Activated CD4-positive, alpha-beta T cell treated with anti-CD3 and anti-CD28 coated beads, Interleukin-2, amount 50 U/mL, for 24 hours (primary cell): ENCODE results near the gene SHF.

Experiments used
- DNase-seq, 2 donors: peaks; one replicate each; pipeline ENCODE4 v3.0.0-alpha.2; 2020; ENCODE audit warnings: low read depth in 1 of 2, low spot score in 1 of 2

SHF gene

DNA sequence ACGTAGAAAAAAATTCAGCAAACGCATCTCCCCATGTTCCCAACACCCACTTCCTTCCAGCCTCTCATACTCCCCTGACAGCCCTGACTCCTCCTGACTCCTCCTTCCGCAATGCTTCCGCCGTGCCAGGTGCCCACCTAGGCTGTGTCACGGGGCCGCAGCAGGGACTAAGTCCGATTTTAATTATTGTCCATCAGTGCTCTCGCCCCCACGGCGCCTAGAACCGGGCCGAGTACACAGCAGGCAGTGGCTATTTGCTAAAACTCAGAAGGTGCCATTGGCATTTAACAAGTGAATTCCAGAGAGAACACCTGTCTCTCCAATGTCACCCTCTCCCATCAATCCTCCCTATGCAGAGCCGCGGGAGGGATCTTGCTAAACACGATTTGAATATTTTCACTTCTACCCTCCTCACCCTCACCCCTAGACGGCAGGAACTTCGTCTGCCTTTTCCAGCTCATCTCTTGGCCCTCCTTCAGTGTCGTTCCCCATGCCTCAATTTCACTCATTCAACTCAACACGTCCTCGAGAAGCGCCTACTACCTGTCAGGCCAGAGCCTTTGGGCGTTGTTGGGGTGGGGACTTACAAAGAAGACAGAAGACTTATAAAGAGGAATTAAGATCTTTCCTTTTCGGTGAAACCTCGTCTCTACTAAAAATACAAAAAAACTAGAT, 11.5 kb upstream of the SHF start:
- DNase-seq: no peak

DNA sequence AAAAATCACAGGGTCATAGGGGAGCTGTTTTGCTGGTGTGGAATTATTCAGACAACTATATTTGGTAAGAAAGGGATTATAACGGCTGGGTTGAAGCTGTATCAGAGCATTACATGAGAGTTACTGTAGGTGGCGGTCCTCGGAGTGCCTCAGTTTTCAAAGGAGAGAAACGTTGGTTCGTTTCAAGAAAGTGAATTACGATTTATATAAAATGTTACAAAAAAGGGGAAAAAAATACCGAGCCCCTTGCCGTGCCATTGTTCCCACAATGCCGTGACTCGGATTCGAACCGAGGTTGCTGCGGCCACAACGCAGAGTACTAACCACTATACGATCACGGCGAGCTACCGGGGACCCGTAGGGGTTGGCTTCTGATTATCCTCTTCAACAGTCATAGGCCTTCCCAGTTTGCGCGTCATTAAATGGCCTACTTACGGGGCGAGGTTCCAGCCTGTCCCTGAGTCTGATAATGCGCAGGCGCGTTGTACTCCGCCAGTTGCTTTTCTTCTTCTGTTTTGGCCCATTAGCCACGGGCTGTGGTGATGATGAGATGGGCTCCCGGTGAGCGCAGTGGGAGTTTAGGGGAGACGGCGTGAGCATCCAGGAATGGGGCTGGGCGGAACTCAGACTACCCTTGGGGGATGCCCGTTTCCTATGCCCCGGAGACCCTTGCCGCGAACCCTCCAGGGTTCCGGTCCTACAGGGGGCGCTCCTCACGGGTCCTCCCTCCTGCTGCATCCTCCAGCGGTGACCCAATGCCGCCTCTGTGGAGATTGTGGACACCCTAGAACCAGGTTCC, 10.8 kb upstream of the SHF start:
- DNase-seq: peak; percentile 93 to 97

DNA sequence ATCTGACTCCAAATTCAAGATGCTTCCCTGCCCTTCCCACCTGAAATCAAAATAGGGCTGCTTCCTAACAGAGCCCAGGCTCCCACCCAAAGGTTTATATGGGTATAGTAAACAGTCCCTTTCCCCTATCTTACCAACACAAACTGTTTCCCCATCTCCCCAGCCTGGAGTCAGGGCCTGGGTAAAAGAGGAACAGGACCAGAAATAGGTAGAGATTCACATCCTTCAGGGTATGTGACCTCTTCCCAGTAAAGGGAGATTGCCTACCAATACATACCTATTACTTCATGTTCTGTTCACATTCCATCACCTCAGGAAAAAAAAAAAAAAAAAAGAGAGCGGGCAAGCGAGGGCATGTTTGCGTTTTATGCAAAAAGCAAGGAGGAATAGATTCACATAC, 9.7 kb upstream of the SHF start:
- DNase-seq: no peak

DNA sequence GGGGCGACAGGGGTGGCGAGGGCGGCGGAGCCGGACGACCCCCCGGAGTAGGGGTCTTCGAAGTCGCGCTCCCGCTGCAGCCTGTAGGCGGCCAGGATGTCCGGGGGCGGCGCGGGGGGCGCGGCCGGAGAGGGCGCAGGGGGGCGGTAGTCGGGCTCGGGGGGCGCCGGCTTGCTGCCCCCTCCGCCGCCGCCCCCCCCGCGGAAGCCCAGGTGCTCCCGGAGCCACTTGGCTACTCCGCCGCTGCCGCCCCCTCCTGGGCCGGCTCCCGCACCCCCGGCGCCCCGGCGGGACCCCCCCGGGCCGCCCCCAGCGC, 230 bp downstream of the SHF start:
- DNase-seq: no peak

DNA sequence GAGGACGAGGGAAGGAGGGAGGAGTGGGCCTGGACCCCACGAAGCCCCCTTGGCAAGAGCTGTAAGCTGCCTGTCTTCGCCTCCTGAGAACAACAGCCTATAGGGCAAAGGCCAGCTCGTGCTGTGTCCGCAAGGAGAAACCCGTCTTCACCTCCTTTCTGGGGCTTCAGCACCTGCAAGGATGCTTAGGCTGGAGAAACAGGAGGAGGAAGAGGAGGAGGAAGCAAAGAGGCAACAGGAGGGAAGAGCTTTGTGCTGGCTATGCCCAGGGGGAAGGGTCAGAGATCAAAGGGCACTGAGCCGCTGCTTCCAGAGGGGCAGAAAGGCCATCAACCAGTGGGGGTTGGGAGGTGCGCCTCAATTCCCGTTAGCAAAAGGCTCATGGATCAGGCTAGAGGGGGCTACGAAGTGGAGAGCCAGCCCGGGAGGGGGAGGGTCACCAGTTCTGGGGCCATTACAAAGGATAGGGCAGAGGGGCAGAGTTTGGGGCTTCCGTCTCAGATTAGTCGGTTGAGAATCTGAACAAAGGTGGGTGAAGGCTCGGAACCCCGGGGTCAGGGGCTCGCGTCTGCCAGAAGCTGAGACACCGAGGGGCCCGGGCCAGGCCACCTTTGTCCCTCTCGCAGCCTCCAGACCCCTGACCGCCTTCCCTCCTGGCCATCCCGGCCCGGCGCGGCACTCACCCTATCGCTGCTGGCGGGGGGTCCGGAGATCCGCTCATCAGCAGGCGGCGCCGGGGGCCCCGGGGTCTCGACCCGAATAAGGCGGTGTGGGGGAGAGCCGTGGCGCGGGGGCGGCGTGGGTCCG, 792 bp downstream of the SHF start:
- DNase-seq: no peak

DNA sequence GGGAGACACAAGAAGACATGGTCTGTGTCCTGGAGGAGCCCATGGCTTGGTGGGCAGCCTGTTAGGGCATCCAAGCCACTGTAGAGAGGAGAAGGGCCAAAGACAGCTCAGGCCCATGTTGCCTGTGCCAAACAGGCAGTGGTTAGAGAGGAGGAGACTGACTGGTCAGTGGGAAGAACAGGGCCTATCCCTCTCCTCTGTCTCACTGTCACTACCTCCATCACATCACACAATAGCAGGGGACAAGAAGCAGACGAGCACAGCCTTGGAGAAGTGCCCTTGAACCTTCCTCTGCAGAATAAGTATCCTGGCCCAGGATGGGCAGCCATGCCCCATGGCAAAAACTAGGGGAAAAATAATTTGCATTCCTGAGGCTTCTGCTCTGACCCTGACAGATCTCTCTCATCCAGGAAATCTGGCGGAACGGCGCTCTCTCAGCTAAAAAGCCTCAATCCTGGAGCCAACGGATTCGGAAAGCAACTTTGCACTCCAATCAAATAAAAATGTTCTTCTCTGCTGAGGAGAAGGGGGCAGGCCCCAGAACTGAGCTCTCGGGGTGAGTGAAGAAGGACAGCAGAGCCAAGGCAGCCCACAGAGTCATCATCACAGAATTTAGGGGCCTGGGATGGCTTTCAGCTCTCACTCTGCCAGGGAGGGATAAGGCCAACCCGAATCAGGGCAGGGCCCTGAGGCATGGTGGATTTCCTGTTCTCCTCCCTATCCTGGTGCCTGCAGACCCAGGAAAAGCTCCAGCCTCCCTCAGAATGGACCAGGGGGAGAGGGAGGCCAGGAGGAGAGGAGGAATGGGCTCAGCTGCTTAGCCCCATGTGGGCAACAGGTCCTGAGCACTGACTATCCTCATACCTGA, 1.6 kb downstream of the SHF start:
- DNase-seq: no peak

DNA sequence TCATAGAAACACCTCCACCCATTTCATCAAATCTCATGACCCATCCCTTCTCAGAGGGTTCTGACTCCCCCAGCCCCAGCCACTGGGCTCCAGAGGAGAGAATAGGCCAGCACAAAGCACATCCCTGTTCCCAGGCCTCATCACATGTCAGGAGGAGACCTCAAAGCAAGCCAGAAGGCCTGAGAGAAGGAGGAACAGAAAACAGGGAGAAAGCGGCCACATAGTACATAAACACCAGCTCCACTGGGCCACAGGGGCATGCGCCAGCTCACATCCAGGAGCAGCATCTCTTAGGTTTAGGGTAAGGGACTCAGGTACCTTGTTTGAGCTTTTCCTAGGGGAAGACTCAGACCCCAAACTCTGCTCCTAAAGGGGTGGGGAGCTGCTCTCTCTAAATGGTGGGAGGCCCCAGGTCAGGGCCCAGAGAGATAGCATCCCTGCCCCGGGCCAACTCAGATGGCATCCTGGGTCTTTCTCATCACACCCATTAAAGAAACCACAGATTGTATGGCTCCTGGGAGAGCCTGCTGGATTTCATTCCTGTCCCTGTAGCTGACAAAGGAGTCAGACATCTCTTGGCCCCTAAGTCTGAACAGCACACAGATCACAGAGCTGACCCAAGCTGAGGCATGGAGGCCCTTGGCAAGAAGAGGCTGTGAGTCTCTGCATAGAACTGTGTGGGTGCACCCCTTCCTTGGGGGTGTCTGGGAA, 2.5 kb downstream of the SHF start:
- no peak for DNase-seq

DNA sequence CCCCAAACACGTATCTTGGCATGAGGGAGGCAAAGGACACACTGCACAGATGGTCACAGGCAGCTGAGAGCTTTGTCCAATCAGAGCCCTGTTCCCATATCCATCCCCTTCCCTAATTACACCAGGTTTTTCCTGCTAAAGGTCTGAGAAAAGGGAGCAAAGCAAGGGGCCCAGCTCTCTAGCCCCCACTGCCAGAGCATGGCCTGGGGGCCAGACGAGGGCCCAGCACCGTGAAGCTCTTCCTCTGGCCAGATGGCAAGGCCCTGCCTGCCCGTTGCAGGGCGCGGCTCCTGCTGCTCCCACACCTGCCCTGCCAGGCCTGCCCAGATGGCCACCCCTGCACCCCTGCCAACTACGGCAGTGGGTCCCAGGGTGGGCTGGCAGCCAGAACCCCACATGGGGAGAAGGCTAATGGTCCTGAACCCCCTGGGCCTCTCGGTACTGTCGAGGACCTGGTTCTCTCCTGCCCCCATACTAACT, 3.2 kb downstream of the SHF start:
- no peak for DNase-seq

DNA sequence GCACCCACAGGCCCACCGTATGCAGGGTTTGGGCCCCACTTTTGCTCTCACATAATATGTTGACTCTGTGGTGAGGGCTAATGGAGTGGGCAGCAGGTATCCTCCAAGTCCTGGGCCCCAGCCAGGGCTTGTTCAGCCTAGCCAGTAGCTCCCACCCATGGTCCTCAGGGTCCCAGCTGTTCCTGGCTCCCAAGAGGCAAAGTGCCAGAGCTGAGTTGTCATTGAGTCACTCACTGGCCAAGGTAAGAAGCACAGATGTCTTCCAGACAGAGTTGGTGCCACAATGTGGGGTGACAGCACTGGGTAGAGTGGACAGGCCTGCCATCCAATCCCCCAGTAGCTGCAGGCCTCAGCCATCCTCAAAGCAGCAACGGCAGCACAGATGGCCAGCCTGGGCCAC, 4.3 kb downstream of the SHF start:
- DNase-seq: no peak

DNA sequence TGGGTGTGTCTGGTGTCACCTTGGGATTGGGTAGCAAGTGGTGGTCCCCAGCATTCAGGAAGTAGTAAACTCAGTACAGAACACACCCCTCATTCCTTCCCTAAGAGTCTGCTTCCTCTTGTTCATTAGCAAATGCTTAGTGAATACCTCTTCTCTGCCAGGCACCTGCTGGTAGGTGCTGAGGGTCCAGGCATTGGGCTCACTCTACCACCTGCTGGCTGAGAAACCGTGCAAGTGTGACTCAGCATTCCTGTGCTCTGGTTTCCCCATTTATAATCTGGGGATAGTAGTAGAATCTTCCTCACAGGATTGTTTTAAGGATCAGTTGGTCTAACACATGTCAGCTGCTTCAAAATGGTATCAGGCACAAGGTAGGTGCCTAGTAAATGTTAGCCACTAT, 4.8 kb downstream of the SHF start:
- no peak for DNase-seq

DNA sequence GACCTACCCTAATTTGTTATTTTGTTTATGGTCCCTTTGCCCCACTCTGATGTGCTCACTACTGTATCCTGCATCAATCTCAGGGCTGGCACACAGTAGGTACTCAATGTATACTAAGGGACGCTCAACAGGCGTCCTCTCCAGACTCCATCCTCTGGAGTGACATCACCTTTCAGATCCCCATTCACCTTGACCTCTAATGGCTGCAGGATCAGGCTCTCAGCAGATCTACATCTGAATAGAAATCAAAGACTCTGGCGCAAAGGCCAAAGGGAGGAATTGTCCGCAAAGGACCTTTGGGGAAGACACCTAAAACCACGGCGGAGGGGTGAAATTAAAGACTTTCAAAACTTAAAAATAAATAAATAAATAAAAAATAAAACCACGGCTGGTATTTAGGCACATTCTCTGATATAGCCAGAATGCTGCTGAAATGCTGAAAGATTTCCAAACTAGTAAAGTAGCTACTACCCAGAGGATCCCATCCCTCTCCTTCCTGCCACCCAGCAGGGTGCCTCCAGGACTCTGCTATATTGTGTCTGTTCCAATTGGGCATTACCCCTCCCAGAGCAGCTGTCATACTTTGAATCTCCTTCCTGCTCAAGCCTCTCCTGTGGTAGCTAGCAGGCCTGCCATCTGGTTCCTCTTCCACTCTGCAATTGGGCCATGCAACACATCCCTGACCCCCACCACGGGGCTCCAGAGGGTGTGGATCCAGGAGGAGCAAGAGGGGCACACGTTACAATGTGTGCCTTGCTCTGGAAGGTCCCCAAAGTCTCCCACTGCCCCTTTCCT, 6.1 kb downstream of the SHF start:
- no peak for DNase-seq

DNA sequence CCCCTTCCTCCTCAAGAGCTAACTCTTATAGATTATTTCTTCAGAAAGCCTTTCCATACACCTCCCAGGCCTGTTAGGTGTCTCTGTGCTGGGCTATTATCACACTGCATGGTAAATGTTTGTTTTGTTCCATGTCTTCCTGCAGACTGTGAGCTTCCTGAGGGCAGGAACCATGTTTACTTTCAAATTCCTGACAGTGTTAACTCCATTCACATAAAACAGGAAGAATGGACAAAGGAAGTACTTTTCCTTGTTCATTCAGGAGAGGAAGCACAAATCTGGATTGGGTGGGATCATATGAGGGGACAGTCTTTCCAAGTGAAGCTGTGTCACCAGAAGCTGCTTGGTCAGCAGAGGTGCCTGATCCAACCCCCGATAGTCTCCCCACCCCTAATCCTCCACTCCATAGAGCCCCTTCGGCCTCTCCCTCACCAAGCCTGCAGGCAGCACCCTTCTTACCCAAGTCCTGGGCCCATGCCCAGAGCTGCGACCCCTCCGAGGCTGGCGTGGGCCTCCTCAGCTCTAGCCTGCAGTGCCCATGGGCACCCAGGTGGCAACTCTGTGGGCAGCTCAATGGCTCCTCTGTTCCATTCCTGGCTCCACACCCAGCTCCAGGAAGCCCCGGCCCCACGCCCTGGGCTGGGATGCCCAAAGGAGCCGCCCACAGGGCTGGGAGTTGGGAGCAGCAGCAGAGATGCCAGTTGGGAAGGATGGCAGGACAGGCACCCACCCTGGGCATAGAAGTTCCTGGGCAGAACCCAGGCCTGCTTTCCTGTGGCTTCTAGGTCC, 6.9 kb downstream of the SHF start:
- DNase-seq: no peak

DNA sequence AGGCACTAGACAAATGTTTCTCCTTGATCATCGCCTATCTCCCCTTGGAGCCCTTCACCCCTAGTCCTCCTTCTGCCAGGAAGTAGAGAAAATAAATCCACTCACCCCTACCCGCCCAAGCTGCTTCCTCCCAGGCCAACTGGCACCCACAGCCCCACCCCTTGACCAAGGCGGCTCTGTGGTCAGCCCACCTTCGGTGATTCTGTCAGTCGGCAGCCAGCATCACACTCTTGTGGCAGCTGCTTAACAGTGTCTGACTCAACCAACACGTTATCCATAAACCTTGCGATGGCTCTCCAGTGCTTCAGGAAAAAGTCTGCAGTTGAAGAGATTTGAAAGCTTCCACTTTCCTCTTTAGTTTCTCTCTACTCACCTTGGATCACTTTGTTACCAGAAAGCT, 7.6 kb downstream of the SHF start:
- DNase-seq: no peak

DNA sequence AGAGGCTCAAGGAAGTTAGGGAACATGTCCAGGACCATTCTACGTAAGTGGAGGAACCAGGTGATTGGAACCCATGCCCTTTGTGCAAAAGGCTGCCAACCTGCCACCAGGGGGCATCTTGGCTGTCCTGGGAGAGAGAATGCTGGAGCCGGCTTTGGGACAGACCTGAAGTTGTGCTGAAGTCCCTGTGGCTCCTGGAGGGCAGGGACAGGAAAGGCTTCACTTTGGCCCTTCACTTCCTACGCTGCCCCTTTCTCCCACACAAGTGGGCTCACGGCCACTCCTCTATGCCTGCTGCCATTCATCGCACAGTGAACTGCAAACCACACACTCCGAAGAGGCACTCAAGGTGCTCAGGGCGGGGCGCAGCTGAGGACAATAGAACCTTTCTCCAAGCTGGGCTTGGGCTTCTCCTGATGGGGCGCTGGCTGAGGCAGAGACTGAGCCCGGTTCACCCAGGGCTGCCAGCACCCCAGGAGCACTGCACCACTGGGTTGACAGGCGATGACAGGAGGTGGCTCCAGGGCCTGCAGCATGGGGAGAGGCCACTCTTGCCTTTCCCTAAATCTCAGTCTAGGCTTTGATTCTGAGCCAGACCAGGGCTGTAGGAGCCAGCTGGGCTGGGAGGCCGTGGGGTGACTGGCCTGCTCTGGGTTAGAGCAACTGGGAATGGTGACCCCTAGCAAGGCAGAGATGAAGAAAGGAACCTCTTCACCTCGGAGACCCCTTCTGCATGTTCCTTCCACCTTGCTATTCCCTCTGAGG, 8.4 kb downstream of the SHF start:
- DNase-seq: peak in 1 of 2 donors; percentile 36

DNA sequence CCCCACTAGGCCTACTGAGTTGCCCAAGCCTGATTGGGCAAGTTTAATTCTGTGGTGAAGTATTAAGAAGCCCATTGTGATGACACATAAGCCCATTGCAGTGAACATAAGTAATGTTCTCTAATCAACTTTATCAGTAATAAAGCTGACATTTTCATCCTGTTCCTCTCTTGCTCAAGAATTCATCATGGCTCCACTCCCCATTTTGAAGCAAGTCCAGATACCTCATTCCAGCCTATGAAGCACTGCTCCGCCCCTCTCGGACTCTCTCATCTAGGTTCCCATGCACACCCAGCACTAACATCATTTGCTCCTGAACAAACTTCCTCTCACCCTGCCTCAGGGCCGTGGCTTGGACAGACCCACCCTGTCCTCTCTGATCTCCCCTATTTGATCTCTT, 10.5 kb downstream of the SHF start:
- DNase-seq: no peak

DNA sequence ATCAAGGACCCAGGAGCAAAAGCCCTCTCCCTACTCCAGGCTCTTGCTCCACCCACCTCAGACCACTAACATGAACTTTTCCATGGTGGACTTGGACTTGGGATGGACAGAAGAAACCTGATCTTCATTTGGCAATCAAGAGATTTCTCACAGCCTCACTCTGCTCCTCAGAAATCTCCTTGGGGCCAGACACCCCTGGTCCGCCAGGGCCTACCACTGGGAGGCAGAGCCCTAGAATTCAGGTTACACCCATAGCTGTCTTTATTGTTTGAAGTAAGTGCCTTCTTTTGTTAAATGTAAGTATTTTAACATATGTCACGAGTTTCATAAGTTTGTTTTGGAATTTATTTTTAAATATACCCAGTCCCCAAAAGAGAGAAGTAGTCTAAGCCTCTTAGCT, 13.2 kb downstream of the SHF start:
- DNase-seq: no peak

DNA sequence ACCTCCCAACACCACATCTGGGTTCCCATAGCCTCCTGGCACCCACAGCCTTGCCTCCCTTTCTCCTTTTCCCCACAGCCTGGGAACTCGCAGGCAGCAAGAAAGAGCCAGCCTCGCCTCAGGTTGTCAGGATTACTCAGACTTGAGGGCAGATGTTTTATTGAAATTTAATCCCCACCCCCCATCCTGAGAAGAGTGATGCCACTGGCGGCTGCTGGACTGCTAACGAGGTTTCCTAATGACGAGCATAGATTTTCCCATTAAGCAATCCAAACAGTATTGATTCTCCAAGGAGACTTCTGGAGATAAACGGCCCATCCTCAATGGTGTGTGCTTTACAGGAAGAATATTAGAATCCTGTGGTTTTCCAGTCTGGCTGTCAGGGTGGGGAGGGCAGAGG, 13.7 kb downstream of the SHF start:
- no peak for DNase-seq

DNA sequence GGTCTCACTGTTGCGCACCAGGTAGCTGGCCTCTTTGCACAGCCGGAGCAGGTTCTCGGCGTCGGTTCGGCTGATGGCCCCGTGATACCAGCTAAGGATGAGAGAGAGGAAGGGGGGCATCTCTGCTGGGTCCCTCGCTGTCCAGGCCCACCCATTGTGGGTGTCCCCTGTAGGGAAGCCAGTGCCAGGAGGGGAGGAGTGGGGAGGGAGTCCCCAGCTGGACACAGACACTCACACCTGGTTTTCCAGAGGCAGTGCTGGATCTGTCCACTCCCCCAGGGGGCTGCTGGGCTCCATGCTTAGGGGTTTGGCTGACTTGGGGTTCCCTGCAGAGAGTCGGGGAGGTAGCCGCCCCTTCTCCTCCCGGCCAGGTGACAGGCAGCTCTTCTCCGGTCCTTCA, 15.9 kb downstream of the SHF start:
- no peak for DNase-seq
